HEK293 (cell line): Measurements from ENCODE around the gene RFTN2.

Experiments
- GLI4 ChIP-seq: fragments of 450-650 bp; formaldehyde crosslinking; IDR thresholded peaks from 2 replicates; pipeline ENCODE4 v1.5.1; 2016; ENCODE audit warnings: missing biosample characterization, missing genetic modification characterization
- HOXA7 ChIP-seq: sonication (generic); formaldehyde crosslinking; IDR thresholded peaks from 2 replicates; pipeline ENCODE4 v1.8.1; 2022; ENCODE audit warnings: missing genetic modification reagents, borderline replicate concordance
- HOXD13 ChIP-seq: sonication (generic); formaldehyde crosslinking; IDR thresholded peaks from 2 replicates; pipeline ENCODE4 v1.8.0; 2022; ENCODE audit warnings: missing genetic modification reagents, borderline replicate concordance
- ZBTB1 ChIP-seq: fragments of 450-650 bp; formaldehyde crosslinking; IDR thresholded peaks from 2 replicates; pipeline ENCODE4 v1.5.1; 2016; ENCODE audit warnings: missing biosample characterization, missing genetic modification characterization
- ZBTB21 ChIP-seq: fragments of 450-650 bp; formaldehyde crosslinking; IDR thresholded peaks from 2 replicates; pipeline ENCODE4 v1.5.1; 2017; ENCODE audit warnings: missing biosample characterization, missing genetic modification characterization
- ZFP37 ChIP-seq: fragments of 450-650 bp; formaldehyde crosslinking; IDR thresholded peaks from 2 replicates; pipeline ENCODE4 v1.5.1; 2016; ENCODE audit warnings: missing biosample characterization, missing genetic modification characterization
- ZNF37A ChIP-seq: fragments of 450-650 bp; IDR thresholded peaks from 2 replicates; pipeline ENCODE4 v1.5.1; 2018; ENCODE audit warnings: missing biosample characterization, missing genetic modification characterization
- ZNF529 ChIP-seq: fragments of 450-650 bp; formaldehyde crosslinking; IDR thresholded peaks from 2 replicates; pipeline ENCODE4 v1.5.1; 2017; ENCODE audit warnings: missing genetic modification characterization, missing biosample characterization; ENCODE audit not compliant: insufficient replicate concordance
- ZNF747 ChIP-seq: fragments of 450-650 bp; formaldehyde crosslinking; IDR thresholded peaks from 2 replicates; pipeline ENCODE4 v1.5.1; 2016; ENCODE audit warnings: missing biosample characterization, missing genetic modification characterization
- TF ChIP-seq, protein P1 (sequence below): fragments of 450-650 bp; formaldehyde crosslinking; IDR thresholded peaks from 2 replicates; pipeline ENCODE4 v1.5.1; 2016; ENCODE audit warnings: missing biosample characterization, missing genetic modification characterization
- TF ChIP-seq, protein P2 (sequence below): fragments of 450-650 bp; formaldehyde crosslinking; IDR thresholded peaks from 2 replicates; pipeline ENCODE4 v1.5.1; 2016; ENCODE audit warnings: missing biosample characterization, missing genetic modification characterization
- TF ChIP-seq, protein P3 (sequence below): fragments of 450-650 bp; formaldehyde crosslinking; IDR thresholded peaks from 2 replicates; pipeline ENCODE4 v1.5.1; 2016; ENCODE audit warnings: missing biosample characterization, missing genetic modification characterization
- TF ChIP-seq, protein P4 (sequence below): fragments of 450-650 bp; formaldehyde crosslinking; IDR thresholded peaks from 2 replicates; pipeline ENCODE4 v1.5.1; 2016; ENCODE audit warnings: missing biosample characterization, missing genetic modification characterization, borderline replicate concordance

DNA sequence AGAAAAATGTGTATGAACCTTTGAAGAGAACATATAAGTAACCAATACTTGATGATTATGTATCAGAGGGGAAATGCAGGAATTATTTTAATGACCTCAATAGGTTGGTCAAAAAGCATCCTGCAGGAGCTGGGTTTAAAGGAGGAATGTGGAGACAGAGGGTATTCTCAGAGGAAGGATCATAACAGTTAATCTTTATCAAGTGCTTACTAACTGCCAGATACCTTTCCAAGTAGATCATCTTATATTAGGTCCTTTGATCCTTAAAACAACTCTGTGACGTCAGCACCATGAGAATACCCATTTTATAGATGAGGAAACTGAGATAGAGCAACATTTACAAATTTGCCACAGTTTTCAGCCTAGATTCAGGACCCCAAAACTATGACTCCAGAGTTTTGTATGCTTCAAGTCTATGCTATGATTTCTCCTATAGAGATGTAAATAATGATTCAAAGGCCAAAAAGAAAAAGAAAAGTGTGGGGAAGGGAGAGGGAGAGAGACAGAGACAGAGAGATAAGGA is 3.0 kb downstream of the RFTN2 start:
- TF ChIP-seq, protein P1, sequence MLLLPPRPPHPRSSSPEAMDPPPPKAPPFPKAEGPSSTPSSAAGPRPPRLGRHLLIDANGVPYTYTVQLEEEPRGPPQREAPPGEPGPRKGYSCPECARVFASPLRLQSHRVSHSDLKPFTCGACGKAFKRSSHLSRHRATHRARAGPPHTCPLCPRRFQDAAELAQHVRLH: no peak
- TF ChIP-seq ZFP37 (tag by site-specific recombination) (no peak), ZNF529 (no peak), ZBTB1 (tag by site-specific recombination) (no peak), ZNF37A (tag by site-specific recombination) (no peak), HOXD13 (CRISPR knock-in tag) (no peak), ZBTB21 (tag by site-specific recombination) (no peak), ZNF747 (tag by site-specific recombination) (no peak), GLI4 (tag by site-specific recombination) (no peak), HOXA7 (CRISPR knock-in tag) (no peak)
- TF ChIP-seq, protein P2, sequence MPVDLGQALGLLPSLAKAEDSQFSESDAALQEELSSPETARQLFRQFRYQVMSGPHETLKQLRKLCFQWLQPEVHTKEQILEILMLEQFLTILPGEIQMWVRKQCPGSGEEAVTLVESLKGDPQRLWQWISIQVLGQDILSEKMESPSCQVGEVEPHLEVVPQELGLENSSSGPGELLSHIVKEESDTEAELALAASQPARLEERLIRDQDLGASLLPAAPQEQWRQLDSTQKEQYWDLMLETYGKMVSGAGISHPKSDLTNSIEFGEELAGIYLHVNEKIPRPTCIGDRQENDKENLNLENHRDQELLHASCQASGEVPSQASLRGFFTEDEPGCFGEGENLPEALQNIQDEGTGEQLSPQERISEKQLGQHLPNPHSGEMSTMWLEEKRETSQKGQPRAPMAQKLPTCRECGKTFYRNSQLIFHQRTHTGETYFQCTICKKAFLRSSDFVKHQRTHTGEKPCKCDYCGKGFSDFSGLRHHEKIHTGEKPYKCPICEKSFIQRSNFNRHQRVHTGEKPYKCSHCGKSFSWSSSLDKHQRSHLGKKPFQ (tag by site-specific recombination): no peak
- TF ChIP-seq, protein P3, sequence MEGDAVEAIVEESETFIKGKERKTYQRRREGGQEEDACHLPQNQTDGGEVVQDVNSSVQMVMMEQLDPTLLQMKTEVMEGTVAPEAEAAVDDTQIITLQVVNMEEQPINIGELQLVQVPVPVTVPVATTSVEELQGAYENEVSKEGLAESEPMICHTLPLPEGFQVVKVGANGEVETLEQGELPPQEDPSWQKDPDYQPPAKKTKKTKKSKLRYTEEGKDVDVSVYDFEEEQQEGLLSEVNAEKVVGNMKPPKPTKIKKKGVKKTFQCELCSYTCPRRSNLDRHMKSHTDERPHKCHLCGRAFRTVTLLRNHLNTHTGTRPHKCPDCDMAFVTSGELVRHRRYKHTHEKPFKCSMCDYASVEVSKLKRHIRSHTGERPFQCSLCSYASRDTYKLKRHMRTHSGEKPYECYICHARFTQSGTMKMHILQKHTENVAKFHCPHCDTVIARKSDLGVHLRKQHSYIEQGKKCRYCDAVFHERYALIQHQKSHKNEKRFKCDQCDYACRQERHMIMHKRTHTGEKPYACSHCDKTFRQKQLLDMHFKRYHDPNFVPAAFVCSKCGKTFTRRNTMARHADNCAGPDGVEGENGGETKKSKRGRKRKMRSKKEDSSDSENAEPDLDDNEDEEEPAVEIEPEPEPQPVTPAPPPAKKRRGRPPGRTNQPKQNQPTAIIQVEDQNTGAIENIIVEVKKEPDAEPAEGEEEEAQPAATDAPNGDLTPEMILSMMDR (tag by site-specific recombination): no peak
- TF ChIP-seq, protein P4, sequence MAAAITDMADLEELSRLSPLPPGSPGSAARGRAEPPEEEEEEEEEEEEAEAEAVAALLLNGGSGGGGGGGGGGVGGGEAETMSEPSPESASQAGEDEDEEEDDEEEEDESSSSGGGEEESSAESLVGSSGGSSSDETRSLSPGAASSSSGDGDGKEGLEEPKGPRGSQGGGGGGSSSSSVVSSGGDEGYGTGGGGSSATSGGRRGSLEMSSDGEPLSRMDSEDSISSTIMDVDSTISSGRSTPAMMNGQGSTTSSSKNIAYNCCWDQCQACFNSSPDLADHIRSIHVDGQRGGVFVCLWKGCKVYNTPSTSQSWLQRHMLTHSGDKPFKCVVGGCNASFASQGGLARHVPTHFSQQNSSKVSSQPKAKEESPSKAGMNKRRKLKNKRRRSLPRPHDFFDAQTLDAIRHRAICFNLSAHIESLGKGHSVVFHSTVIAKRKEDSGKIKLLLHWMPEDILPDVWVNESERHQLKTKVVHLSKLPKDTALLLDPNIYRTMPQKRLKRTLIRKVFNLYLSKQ (tag by site-specific recombination): no peak
